NCI-H1092 (cell line): ENCODE data around the gene PLEKHA7.
"Not testable (repeated sequence)": the region's sequence is repeated elsewhere in the genome, so short reads cannot be mapped to it uniquely, and the experiment has no call there.

Experiments
- DNase-seq: peaks from one replicate; lab custom pipeline; 2025; lab: John Stamatoyannopoulos, UW

The PLEKHA7 gene

DNA sequence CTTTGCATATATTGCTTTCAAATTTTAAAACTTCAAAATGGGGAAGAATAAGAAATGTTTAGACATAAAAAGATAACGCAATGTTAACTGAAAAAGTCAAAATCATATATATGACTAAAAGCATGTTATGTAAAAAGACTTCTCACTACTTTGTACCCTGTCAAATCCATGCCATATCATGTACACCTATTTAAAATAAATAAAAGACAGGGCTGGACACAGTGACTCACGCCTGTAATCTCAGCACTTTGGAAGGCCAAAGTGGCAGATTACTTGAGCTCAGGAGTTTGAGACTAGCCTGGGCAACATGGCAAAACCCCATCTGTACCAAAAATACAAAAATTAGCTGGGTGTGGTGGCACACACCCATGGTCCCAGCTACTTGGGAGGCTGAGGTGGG is 109.5 kb downstream of the PLEKHA7 start:
- DNase-seq = not testable (repeated sequence)

DNA sequence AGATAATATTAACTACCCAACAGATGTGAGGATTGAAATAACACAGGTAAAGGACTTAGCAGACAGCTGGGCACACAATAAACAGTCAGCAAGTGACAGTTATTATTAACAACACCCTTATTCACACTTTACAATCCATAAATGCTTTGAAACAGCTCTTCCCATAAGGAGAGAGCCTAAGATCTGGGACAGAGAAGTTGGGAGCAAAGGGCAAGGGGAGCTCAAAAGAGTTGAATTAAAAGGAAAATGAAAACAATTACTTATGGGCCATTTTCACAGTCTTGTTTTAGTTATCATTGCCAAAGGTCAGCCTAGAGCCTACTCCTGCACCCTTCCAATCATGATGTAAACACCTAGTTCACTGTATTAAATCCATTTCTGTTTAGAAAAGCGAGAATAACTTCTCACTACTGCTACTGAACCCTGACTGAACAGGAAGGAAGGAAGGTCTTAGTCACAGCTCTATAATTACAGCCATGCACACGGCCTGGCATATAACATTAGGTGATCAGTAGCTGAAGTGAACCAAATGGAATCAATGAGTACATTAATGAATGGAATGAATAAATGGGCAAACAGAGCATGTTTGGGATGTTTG is 111.3 kb downstream of the PLEKHA7 start:
- no peak for DNase-seq

DNA sequence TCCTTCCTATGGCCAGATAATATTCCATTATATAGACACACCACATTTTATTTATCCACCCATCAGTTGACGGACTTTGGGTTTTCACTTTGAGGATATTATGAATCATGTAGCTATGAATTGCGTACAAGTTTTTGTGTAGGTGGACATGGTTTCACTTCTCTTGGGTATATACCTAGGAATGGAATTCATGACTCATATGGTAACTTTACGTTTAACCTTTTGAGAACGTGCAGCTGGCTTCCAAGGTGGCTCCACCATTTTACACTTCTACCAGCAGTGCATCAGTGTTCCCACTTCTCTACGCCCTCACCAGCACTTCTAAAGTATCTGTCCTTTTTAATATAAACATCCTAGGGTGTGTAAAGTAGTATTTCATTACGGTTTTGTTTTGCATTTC is 112.0 kb downstream of the PLEKHA7 start:
- no peak for DNase-seq

DNA sequence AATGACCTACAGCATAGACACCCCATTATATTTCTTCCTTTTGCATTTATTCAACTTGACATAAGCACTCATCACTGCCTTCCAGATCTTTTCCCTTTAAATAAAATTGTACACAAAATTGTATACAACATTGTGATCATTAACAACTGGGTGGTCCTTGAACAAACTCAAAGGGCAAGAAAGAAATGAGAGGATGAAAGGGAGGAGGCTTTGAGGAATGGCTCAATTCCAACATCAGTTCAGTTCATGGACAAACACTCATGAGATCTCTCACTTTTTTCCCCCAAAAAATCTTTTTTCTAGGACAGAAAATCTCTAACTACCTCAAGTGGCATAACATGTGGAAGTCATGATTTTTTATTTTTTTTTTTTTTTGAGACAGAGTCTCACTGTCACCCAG is 113.7 kb downstream of the PLEKHA7 start:
- no peak for DNase-seq

DNA sequence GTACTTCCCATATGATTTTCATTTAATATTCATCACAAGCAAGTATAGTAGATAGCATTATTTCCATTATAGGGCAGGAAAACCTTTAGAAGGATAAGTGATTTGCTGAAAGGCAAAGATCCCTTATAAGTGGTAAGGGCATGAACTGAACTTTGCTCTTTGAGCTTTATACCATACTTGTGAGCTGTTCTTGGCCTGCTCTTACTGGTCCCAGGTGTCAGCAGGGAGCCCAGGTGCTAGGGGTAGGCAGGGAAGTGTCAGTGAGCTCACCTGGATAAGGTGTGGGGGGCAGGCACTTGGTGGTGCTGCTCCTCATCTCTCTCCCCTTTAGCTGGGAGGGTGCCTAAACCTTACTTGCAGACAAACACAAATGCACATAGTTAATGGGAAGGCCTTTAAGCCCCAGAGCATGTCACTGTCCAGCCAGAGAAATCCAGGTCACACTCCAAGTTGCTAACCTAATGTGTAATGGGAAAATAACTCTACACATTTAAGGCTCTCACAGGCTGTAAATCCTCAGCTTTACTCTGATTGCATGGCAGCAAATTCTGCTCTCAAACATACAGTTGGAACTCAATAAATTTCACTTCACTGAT is 114.4 kb downstream of the PLEKHA7 start:
- DNase-seq = no peak

DNA sequence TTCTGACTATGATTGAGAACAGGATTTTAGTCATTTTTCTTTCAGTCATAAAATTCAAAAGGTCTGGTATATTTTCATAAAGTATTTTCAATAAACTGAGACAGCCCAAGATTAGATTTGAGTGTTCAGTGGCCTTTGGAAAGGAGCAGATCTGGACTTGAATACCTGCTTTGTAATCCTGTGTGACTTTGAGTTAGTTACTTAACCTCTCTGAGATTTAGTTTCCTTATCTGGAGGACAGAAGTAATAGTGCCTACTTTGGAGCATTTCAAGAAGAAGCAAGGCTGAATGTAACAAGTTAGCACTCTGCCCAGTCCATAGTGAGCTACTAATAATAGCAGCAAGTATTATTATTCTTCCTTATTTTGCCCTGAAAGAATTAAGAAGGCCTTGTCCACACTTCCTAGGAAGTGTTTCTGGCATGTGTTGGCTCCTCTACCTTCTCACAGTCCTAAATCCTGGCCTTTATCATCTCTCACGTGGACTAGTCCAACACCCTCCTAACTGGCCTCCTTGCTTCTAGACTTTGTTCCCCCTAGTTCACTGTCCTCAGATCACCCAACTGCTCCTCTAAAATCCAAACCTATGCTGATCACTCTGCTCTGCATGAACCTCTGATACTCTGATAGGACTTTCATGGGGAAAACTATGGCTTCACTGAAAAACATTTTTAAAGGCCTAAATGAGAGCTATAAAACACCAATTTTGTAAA is 115.8 kb downstream of the PLEKHA7 start:
- no peak for DNase-seq

DNA sequence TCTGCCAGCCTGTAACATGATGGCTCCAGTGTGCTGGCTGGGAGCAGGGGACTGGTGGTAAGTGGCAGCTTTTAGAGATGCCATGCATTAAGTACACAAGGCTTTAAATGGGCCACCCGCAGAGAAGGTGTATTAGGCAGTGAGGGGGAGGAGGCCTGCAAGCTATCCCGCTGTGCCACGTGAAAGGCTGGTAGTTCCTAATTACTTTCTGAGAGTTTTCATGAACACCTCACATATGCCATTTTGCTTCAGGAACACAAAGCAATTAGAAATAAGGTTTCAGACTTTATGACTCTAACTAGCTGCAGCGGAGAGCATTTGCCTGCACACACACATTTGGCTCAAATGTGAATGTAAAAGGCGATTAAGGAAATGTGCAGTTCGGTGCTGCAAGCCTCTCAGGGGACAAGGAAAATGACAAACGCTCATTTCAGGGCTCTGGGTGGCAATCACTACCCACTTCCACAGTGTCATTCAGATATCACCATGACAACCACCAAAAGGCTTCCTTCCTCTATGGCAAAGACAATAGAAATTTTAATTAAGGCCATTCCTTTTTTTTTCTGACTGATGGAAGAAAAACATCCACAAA is 116.6 kb downstream of the PLEKHA7 start:
- peak; percentile 98 for DNase-seq

DNA sequence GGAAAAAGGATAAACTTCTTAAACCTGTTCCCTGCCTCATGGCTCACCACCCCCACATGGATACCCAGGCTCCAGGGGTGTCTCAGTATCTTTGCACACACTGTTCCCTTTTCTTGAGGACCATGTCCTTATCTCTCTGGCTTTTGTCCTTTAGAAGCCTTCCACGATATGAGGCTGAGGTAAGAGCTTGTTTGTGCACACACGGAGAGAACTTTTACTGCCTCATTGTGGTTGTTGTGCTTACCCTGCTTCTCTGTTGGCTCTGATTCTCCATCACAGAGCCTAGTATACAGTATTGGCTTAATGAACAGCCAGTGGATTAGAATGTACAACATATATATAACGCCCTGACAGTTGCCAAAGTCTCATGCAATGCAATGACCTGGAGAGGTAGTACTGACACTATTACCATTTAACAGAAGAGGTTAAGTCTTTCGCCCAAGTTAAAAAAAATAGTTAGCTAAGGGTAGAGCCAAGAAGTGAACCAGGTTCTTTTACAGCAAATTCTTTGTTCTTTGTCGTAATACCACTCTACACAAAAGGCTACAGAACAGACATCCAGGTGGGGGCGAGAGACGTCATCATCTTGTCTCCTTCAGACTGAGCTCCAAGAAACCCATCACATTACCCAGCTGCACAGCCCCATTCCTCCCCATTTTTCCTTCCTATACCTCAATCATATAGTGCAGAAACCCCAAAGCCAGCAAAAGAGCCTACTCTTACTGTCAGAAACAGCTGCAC is 117.3 kb downstream of the PLEKHA7 start:
- no peak for DNase-seq

DNA sequence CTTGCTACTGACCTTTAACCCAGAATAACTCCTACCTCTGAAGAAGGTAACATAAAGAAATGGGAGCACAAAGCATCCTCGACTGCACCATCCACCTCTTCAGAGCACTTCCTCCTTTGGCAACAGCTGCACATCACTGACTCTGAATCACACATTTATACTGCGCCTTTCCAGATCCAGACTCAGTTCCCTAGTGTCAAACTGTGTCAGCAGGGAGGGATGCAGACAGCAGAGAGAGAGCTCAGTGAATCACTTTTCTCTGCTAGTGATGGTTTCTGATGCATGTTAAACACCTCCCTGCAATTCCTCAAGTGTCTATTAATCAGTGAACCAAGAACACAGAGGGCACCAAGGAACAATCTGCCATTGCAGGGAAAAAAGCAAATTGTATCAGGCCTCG is 118.9 kb downstream of the PLEKHA7 start:
- DNase-seq = no peak

DNA sequence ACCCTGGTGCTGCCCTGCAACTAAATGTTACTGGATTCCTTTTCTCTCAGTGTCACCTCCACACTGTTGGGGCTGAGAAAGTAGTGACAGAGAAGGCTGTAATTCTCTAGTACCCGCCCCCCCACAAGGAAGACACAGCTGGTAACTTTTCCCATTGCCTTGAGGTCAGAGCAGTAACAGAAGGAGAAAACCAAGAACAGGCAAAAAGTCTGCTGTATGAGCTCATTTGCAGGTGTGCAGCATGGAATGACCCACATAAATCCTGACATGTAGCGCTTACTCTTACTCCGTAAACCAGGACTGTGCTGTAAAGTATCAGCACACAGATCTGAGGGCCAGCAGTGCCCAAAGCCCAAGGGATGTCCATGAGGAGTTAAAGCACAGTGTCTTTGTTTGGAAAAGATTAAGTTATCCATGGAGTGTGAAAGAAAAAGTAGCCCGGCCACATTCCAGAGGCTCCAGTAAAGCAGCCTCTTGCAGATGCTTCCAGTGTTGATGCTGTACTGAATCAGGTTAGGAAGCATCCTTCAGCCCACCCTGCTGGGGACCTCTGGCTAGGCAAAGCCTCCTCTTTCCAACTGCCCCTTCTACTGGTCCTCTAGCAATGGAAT is 120.7 kb downstream of the PLEKHA7 start:
- no peak for DNase-seq

DNA sequence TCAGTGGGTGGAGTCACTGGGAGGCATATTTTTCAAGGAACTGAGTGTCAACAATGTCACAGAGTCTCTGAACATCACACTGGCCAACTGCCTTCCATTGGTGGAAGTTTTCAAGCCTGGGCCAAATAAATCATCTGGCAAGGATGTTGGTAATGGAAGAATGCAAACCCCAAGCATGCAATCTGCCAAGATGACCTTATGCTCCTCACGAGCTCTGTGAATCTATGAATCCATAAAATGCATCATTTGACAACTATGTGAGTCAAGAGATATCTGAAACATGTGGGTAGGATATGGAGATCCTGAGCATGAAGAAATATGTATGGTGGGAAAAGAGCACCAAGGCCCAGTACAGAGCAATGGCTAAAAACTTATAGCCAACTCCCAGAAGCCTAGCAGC is 122.2 kb downstream of the PLEKHA7 start:
- DNase-seq = no peak

DNA sequence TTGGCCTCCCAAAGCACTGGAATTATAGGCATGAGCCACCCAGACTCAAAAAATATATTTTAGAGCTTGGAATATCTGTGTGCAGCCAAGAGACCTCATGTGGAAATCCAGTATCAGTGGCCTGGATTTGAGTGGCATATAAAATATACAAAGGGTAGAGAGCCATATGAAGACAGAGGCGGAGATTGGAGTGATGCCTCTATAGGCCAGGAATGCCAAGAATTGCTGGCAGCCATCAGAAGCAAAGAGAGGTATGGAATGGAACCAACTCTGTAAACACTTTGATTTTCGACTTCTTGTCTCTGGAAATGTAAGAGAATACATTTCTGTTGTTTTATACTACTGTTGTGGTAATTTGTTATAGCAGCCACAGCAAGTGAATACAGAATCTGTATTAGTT is 123.0 kb downstream of the PLEKHA7 start:
- no peak for DNase-seq

DNA sequence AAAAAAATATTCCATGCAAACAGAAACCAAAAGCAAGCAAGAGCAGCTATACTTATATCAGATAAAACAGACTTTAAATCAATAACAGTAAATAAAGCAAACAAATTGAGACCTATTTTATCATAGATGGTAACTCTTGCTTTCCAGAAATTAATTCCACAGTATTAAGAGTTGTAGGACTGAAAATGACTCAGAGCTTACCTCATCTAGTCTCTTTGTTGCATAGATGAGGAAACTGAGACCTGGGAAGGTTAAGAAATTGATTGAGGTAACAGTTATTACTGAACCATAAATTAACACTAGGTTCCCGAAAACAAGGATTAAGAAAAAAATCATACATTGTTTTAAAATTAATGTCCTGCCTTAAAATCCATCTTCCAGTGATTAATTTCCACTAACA is 123.8 kb downstream of the PLEKHA7 start:
- no peak for DNase-seq

DNA sequence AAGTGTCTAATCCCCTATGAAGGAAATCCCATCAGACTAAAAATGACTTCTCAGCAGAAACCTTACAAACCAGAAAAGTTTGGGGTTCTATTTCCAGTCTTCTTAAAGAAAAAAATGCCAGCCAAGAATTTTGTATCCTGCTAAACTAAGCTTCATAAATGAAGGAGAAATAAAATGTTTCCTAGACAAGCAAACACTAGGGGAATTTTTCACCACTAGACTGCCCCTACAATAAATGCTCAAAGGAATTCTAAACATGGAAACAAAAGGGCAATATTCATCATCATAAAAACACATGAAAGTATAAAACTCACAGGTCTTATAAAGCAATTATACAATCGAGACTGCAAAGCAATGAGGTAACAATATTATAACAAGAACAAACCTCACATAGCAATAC is 124.3 kb downstream of the PLEKHA7 start:
- no peak for DNase-seq

DNA sequence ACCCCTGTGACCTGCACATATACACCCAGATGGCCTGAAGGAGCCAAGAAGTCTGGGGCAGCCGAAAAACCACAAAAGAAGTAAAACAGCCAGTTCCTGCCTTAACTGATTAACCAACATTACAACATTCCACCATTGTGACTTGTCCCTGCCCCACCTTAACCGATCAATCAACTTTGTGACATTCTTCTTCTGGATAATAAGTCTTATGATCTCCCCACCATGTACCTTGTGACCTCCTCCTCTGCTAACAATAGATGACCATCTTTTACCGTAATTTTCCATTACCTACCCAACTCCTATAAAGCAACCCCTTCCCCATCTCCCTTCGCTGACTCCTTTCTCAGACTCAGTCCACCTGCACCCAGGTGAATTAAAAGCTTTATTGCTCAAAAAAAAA is 125.2 kb downstream of the PLEKHA7 start:
- DNase-seq = not testable (repeated sequence)

DNA sequence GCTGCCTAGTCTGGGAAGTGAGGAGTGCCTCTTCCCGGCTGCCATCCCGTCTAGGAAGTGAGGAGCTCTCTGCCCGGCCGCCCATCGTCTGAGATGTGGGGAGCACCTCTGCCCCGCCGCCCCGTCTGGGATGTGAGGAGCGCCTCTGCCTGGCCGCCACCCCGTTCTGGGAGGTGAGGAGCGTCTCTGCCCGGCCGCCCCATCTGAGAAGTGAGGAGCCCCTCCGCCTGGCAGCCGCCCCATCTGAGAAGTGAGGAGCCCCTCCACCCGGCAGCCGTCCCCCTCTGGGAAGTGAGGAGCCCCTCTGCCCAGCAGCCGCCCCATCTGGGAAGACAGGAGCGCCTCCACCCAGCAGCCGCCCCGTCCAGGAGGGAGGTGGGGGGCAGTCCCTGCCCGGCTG is 126.3 kb downstream of the PLEKHA7 start:
- not testable (repeated sequence) for DNase-seq

DNA sequence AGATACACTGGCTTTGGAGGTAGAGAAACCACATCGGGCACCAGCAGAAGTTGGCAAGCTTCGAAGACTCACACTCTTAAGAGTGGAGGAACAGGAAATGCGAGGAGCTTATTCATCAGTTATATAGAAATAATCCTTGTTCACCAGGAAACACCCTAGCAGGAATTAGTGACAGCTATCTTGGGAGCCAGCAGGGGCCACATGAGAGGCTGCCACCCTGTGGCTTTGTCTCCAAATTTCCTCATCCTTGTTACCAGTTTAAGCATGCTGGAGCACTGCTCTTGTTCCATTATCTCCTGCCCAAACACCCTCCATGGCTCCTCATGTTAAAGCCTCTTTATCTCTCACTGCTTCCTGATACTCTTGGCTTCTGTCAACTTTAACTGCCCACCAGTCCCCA is 131.0 kb downstream of the PLEKHA7 start:
- DNase-seq = no peak

DNA sequence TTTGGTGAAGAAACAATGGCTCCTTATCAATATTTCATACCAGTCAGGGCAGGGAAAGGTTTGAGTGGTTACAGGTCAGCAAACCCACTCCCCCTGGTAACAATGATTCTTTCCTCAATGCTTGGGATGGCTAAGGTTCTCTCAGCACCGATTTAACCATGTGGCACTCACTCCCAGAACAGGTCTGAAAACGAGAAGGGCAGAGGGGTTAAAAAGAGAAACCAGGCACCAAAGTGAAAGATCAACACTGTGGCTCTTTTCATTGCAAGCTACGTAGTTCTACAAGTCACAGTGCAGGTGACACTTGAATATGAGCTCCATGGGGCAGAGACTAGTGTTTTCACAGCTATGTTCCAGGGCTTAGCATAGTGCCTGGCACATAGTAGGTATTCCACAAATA is 132.4 kb downstream of the PLEKHA7 start:
- DNase-seq = no peak

DNA sequence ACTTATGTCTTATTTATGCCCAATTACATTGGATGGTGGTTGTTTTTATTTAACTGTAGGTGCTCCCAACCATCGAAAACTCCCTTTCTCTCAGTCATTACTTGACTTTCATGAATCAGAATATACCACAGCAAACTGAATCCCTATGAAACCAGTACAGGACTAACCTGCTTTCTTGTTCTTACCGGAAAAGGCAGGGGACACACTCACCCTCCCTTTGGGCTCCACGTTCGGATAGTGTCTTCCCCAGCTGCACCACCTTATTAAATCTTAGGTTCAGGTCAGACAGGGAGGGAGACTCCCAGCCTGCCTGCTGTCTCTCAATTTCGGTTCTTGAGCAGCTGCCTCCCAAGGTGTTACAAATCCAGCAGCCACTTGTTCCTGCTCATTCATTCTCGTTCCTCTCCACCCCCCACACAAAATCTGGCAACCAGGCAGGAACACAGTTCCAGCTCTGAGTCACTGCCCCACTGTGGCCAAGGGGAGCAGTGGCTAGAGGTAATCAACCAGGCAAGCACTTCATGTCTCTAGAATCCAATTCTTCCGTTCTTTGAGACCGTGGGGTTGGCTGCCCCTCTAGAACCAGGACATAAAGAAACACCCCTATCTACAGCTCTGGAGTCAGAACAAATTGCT is 133.0 kb downstream of the PLEKHA7 start:
- peak; percentile 10 for DNase-seq

DNA sequence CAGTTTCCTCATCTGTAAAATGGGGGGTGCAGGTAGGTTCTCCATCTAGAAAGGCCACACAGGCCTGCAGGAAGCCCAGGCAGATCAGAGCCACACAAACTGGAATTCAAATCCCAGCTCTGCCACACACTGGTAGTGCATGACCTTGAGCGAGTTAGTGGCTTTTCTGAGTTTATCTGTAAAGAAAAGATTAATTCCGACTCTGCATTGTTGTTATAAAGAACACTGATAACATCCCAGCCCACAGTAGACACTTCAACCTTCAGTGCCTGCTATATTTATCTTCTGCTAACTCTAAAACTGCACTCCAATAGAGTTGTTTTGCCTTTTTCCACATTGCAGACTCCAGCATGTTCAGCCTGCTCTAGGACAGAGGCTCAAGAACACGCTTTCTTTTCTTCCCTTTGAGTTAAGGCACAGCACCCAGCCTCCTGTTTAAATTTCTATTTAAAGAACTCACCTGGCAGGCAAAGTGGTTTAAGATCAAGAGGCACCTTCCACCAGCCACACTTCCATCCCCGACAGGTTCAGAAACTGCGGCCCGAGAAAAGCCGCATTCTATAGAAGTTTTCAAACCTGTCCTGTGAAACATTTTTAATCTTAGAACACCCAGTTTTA is 133.9 kb downstream of the PLEKHA7 start:
- DNase-seq = no peak

DNA sequence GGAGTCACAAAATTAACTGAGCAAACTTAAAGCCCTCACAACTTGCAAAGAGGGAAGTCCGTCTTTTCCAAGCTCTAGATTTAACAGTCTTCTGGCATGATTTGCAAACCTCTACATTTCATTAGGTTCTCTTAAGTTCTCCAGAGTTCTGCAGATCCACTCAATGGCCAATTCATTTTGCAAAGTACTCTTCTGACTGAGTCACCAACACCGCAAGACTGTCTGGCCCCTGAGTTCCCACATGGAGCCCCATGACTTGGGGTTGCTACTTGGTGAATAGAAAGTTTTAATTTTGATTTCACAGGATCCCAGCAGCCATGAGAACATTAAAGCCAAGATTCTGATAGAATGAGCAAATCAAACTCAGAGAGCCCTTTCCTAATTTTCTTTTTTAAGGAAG is 134.5 kb downstream of the PLEKHA7 start:
- DNase-seq = no peak
